ENCODE results near the gene NOS3. TPM values are rescaled to one million over a fixed set of nuclear protein-coding genes. Genes with fewer than 3 reads are reported as not detected.

Gene NOS3
- total RNA-seq, 3 donors from 2014 or later (not counting 1 experiment from before 2014, with no cell fraction given), result 2.6 to 5.9 (median 3.8) TPM

GRCh38 chr7:150951521-150951920 is 39.3 kb upstream of the NOS3 start:
- intact Hi-C loops (cut with micrococcal nuclease), result no loop called here
- no peak overlapping the region for H3K4me3 Mint-ChIP-seq

GRCh38 chr7:150952331-150953050 is 38.3 kb upstream of the NOS3 start:
- no peaks in the 10 kb centered on the region for H3K36me3 Mint-ChIP-seq
- no peak overlapping the region for H3K4me3 Mint-ChIP-seq
- WGBS (ENCODE audit: insufficient coverage), result 87% methylated on average over 33 of the region's 33 CpGs
- intact Hi-C loops (cut with micrococcal nuclease), result no loop called here
- H3K9me3 Mint-ChIP-seq, result no peaks in the 10 kb centered on the region
- H3K4me1 Mint-ChIP-seq, result peaks cover 0 to 9% of the 10 kb centered on the region in 2 donors
- no peak overlapping the region for H3K27ac Mint-ChIP-seq
- ATAC-seq, result no peak
- no peaks in the 10 kb centered on the region for H3K9me3 ChIP-seq (ENCODE audit: control insufficient read depth, insufficient read depth, low read length)
- H3K27ac ChIP-seq (ENCODE audit: low read length), result no peak overlapping the region
- no peaks in the 10 kb centered on the region for H3K36me3 ChIP-seq (ENCODE audit: control insufficient read depth, insufficient read depth, low read length)
- no peak for DNase-seq
- H3K27me3 Mint-ChIP-seq (ENCODE audit: low read depth in 2 of 2), result peaks cover 10 to 14% of the 10 kb centered on the region in 2 donors
- H3K4me1 ChIP-seq (ENCODE audit: control insufficient read depth, insufficient read depth, low read length), result no peaks in the 10 kb centered on the region
- no peak overlapping the region for H3K4me3 ChIP-seq (ENCODE audit: low read length)
- TF ChIP-seq CTCF (IDR thresholded peaks at IDR 0.05), result no peak
- H3K27me3 ChIP-seq (ENCODE audit: control insufficient read depth, insufficient read depth, low read length), result peaks cover 4% of the 10 kb centered on the region

More at GRCh38 chr7:150951521-150951920, 39.3 kb upstream of the NOS3 start:
- no peak overlapping the region for H3K4me3 ChIP-seq (ENCODE audit: low read length)
- TF ChIP-seq CTCF (IDR thresholded peaks at IDR 0.05), result no peak
- Mint-ChIP-seq H3K9me3 (no peaks in the 10 kb centered on the region), H3K4me1 (peaks cover 0 to 5% of the 10 kb centered on the region in 2 donors), H3K27me3 (ENCODE audit: low read depth in 2 of 2) (peaks cover under 1 to 5% of the 10 kb centered on the region in 2 donors), H3K36me3 (no peaks in the 10 kb centered on the region), H3K27ac (no peak overlapping the region)
- H3K27me3 ChIP-seq (ENCODE audit: control insufficient read depth, insufficient read depth, low read length), result peaks cover 4% of the 10 kb centered on the region
- ATAC-seq (no peak), DNase-seq (no peak)
- 95% methylated on average over 28 of the region's 28 CpGs for WGBS (ENCODE audit: insufficient coverage)
- no peak overlapping the region for H3K27ac ChIP-seq (ENCODE audit: low read length)
- no peaks in the 10 kb centered on the region for H3K9me3 ChIP-seq (ENCODE audit: control insufficient read depth, insufficient read depth, low read length)
- H3K4me1 ChIP-seq (ENCODE audit: control insufficient read depth, insufficient read depth, low read length), result no peaks in the 10 kb centered on the region
- no peaks in the 10 kb centered on the region for H3K36me3 ChIP-seq (ENCODE audit: control insufficient read depth, insufficient read depth, low read length)

GRCh38 chr7:150953061-150953997 is 37.5 kb upstream of the NOS3 start:
- intact Hi-C loops (cut with micrococcal nuclease), result no loop called here
- no peaks in the 10 kb centered on the region for H3K36me3 Mint-ChIP-seq
- H3K4me1 Mint-ChIP-seq, result peaks cover 0 to 9% of the 10 kb centered on the region in 2 donors

More at GRCh38 chr7:150953061-150953997, 37.5 kb upstream of the NOS3 start:
- ATAC-seq (no peak), DNase-seq (no peak)
- Histone ChIP-seq H3K36me3 (ENCODE audit: control insufficient read depth, insufficient read depth, low read length) (no peaks in the 10 kb centered on the region), H3K27me3 (ENCODE audit: control insufficient read depth, insufficient read depth, low read length) (peaks cover 7% of the 10 kb centered on the region), H3K4me1 (ENCODE audit: control insufficient read depth, insufficient read depth, low read length) (no peaks in the 10 kb centered on the region), H3K4me3 (ENCODE audit: low read length) (no peak overlapping the region), H3K27ac (ENCODE audit: low read length) (no peak overlapping the region), H3K9me3 (ENCODE audit: control insufficient read depth, insufficient read depth, low read length) (no peaks in the 10 kb centered on the region)
- H3K27me3 Mint-ChIP-seq (ENCODE audit: low read depth in 2 of 2), result peaks cover 13% of the 10 kb centered on the region in 2 donors
- H3K4me3 Mint-ChIP-seq, result no peak overlapping the region
- TF ChIP-seq CTCF (IDR thresholded peaks at IDR 0.05), result no peak
- no peak overlapping the region for H3K27ac Mint-ChIP-seq
- H3K9me3 Mint-ChIP-seq, result no peaks in the 10 kb centered on the region
- WGBS (ENCODE audit: insufficient coverage), result 93% methylated on average over 17 of the region's 17 CpGs
